Measurements from ENCODE around the gene MRPS17. TPM values are rescaled to one million over a fixed set of nuclear protein-coding genes. Genes with fewer than 3 reads are reported as not detected.

The MRPS17 gene
- total RNA-seq, 1 experiment from 2014 or later: 22.7 TPM

GRCh38 chr7:55953707-55954475, 2.2 kb downstream of the MRPS17 start:
- Mint-ChIP-seq H3K9me3 (ENCODE audit: unreplicated experiment) (peaks cover 9% of the 10 kb centered on the region), H3K36me3 (ENCODE audit: insufficient read depth, unreplicated experiment) (peaks cover 34% of the 10 kb centered on the region), H3K4me1 (ENCODE audit: low read depth, unreplicated experiment) (no peaks in the 10 kb centered on the region), H3K4me3 (ENCODE audit: unreplicated experiment) (no peak overlapping the region), H3K27ac (ENCODE audit: unreplicated experiment) (no peak overlapping the region), H3K27me3 (ENCODE audit: insufficient read depth, unreplicated experiment) (no peaks in the 10 kb centered on the region)
- no TSS peak for BruUV-seq (replicated peaks)
- intact Hi-C loops (cut with micrococcal nuclease; ENCODE audit: unreplicated experiment): no loop called here
- Histone ChIP-seq H3K4me1 (no peaks in the 10 kb centered on the region), H3K9me3 (no peaks in the 10 kb centered on the region), H3K4me3 (ENCODE audit: low read depth, low read length) (no peak overlapping the region), H3K36me3 (ENCODE audit: control insufficient read depth, insufficient read depth, low read length) (no peaks in the 10 kb centered on the region; the same call in 1 of the 2 replicates), H3K27me3 (replicated peaks; ENCODE audit: control insufficient read depth, insufficient read depth, low read length) (no peaks in the 10 kb centered on the region)
- no peak for TF ChIP-seq CTCF (IDR thresholded peaks at IDR 0.05; ENCODE audit: insufficient read depth in 1 of 2, low read depth in 1 of 2, low read length in 1 of 2, severe bottlenecking in 1 of 2, unreplicated experiment in 1 of 2)
- ChIA-PET CTCF (no interaction called here), POLR2A (no interaction called here)
- DNase-seq: no peak

- H3K4me1 ChIP-seq: no peaks in the 10 kb centered on the region
- ChIA-PET CTCF (no interaction called here), POLR2A (no interaction called here)
- Mint-ChIP-seq H3K36me3 (ENCODE audit: insufficient read depth, unreplicated experiment) (peaks cover 19% of the 10 kb centered on the region), H3K4me3 (ENCODE audit: unreplicated experiment) (no peak overlapping the region), H3K27me3 (ENCODE audit: insufficient read depth, unreplicated experiment) (no peaks in the 10 kb centered on the region), H3K9me3 (ENCODE audit: unreplicated experiment) (no peaks in the 10 kb centered on the region), H3K4me1 (ENCODE audit: low read depth, unreplicated experiment) (no peaks in the 10 kb centered on the region), H3K27ac (ENCODE audit: unreplicated experiment) (no peak overlapping the region)
- no peak for TF ChIP-seq CTCF (IDR thresholded peaks at IDR 0.05; ENCODE audit: insufficient read depth in 1 of 2, low read depth in 1 of 2, low read length in 1 of 2, severe bottlenecking in 1 of 2, unreplicated experiment in 1 of 2)
- intact Hi-C loops (cut with micrococcal nuclease; ENCODE audit: unreplicated experiment): no loop called here
- H3K27me3 ChIP-seq (replicated peaks; ENCODE audit: control insufficient read depth, insufficient read depth, low read length): no peaks in the 10 kb centered on the region; the same call in 1 of the 2 replicates
- no TSS peak for BruUV-seq (replicated peaks)
- no peak for DNase-seq
- H3K36me3 ChIP-seq (ENCODE audit: control insufficient read depth, insufficient read depth, low read length): no peaks in the 10 kb centered on the region; the same call in 1 of the 2 replicates
- no peak overlapping the region for H3K4me3 ChIP-seq (ENCODE audit: low read depth, low read length)
- H3K9me3 ChIP-seq: no peaks in the 10 kb centered on the region; the same call in 1 of the 2 replicates
These were observed 5.5 kb downstream of the MRPS17 start for GRCh38 chr7:55957190-55957589.

GRCh38 chr7:55962014-55962413, 10.3 kb downstream of the MRPS17 start:
- no TSS peak for BruUV-seq (replicated peaks)
- Mint-ChIP-seq H3K4me1 (ENCODE audit: low read depth, unreplicated experiment) (no peaks in the 10 kb centered on the region), H3K27ac (ENCODE audit: unreplicated experiment) (no peak overlapping the region), H3K36me3 (ENCODE audit: insufficient read depth, unreplicated experiment) (peaks cover 1% of the 10 kb centered on the region), H3K9me3 (ENCODE audit: unreplicated experiment) (no peaks in the 10 kb centered on the region), H3K27me3 (ENCODE audit: insufficient read depth, unreplicated experiment) (peaks cover 4% of the 10 kb centered on the region), H3K4me3 (ENCODE audit: unreplicated experiment) (no peak overlapping the region)
- Histone ChIP-seq H3K36me3 (ENCODE audit: control insufficient read depth, insufficient read depth, low read length) (peaks cover 1% of the 10 kb centered on the region), H3K9me3 (no peaks in the 10 kb centered on the region; the same call in 1 of the 2 replicates), H3K4me3 (ENCODE audit: low read depth, low read length) (no peak overlapping the region), H3K4me1 (no peaks in the 10 kb centered on the region), H3K27me3 (replicated peaks; ENCODE audit: control insufficient read depth, insufficient read depth, low read length) (no peaks in the 10 kb centered on the region; the same call in 1 of the 2 replicates)
- no peak for TF ChIP-seq CTCF (IDR thresholded peaks at IDR 0.05; ENCODE audit: insufficient read depth in 1 of 2, low read depth in 1 of 2, low read length in 1 of 2, severe bottlenecking in 1 of 2, unreplicated experiment in 1 of 2)
- ChIA-PET POLR2A (interaction anchor here (0.6 to 0.7 kb wide), 2 partner anchors 10 to 39 kb away, joined by 3 read pairs; no protein-coding TSS in a partner anchor), CTCF (no interaction called here)
- intact Hi-C loops (cut with micrococcal nuclease; ENCODE audit: unreplicated experiment): no loop called here
- no peak for DNase-seq

All from Caco-2 (cell line).